IMR-90 (cell line): ENCODE results near the gene DPP10. TPM values are rescaled to one million over a fixed set of nuclear protein-coding genes. Genes with fewer than 3 reads are reported as not detected.

Experiments
- ATAC-seq: fragments of 200-7000 bp; cut with Tn5 transposase; 2 replicates; pipeline ENCODE4 v1.9.1; 2020; ENCODE audit warnings: low read depth, mild to moderate bottlenecking, moderate library complexity
- BruUV-seq: library from RNA; stranded (reverse); fragments of 400-500 nt; replicated peaks from 2 replicates; lab custom pipeline; 2021; lab: Mats Ljungman, UMichigan
- CTCF ChIA-PET: fragments of 300-600 bp; formaldehyde crosslinking; extraction: SDS; loops from one replicate; lab custom pipeline; 2021; ENCODE audit warnings: antibody characterized with exemption; lab: Yijun Ruan, JAX
- POLR2A ChIA-PET: fragments of 300-600 bp; sonication (Branson Sonifier 250); formaldehyde crosslinking; loops from one replicate; lab custom pipeline; 2022; ENCODE audit warnings: antibody characterized with exemption; ENCODE audit not compliant: unreplicated experiment; lab: Charles Lee
- DNase-seq: peaks from one replicate; pipeline ENCODE4 v3.0.0; 2013
- H2AFZ ChIP-seq: replicated peaks from 2 replicates; pipeline ENCODE3; 2013; ENCODE audit warnings: low read length, mild to moderate bottlenecking; ENCODE audit not compliant: poor library complexity
- H2AK5ac ChIP-seq: 2 replicates; pipeline ENCODE4 v1.6.1; 2013; ENCODE audit warnings: low read depth, low read length, inconsistent platforms
- H2AK9ac ChIP-seq: replicated peaks from 2 replicates; pipeline ENCODE3; 2013; ENCODE audit warnings: mild to moderate bottlenecking, low read depth, low read length, moderate library complexity; ENCODE audit not compliant: poor library complexity
- H2BK120ac ChIP-seq: 2 replicates; pipeline ENCODE4 v1.6.1; 2013; ENCODE audit warnings: low read depth, low read length, inconsistent platforms
- H2BK15ac ChIP-seq: 3 replicates; pipeline ENCODE4 v1.6.1; 2013; ENCODE audit warnings: low read depth, low read length, inconsistent platforms
- H2BK20ac ChIP-seq: 2 replicates; pipeline ENCODE4 v1.6.1; 2013; ENCODE audit warnings: low read depth, mild to moderate bottlenecking, inconsistent platforms, low read length, moderate library complexity
- H2BK5ac ChIP-seq: 2 replicates; pipeline ENCODE4 v1.6.1; 2013; ENCODE audit warnings: mild to moderate bottlenecking, low read depth, low read length, inconsistent platforms; ENCODE audit not compliant: poor library complexity, severe bottlenecking
- H3K14ac ChIP-seq: replicated peaks from 2 replicates; pipeline ENCODE4 v1.6.1; 2013; ENCODE audit warnings: low read depth, low read length, inconsistent platforms
- H3K18ac ChIP-seq: 2 replicates; pipeline ENCODE4 v1.6.1; 2013; ENCODE audit warnings: low read depth, low read length, control low read depth
- H3K23ac ChIP-seq: 2 replicates; pipeline ENCODE4 v1.6.1; 2013; ENCODE audit warnings: low read depth, low read length, inconsistent platforms
- H3K27ac ChIP-seq: 2 replicates; pipeline ENCODE4 v1.5.1; 2013; ENCODE audit warnings: mild to moderate bottlenecking, control low read depth, low read length; ENCODE audit not compliant: insufficient read depth
- H3K27me3 ChIP-seq: 2 replicates; pipeline ENCODE4 v1.6.1; 2013; ENCODE audit warnings: low read length; ENCODE audit not compliant: control insufficient read depth, insufficient read depth
- H3K36me3 ChIP-seq: 2 replicates; pipeline ENCODE4 v1.6.1; 2013; ENCODE audit warnings: low read length, mixed read lengths; ENCODE audit not compliant: control insufficient read depth, insufficient read depth
- H3K4ac ChIP-seq: 2 replicates; pipeline ENCODE4 v1.6.1; 2013; ENCODE audit warnings: low read depth, low read length, inconsistent platforms
- H3K4me1 ChIP-seq: 2 replicates; pipeline ENCODE4 v1.6.1; 2013; ENCODE audit warnings: low read length, mixed read lengths; ENCODE audit not compliant: control insufficient read depth, insufficient read depth
- H3K4me2 ChIP-seq: 2 replicates; pipeline ENCODE4 v1.6.1; 2013; ENCODE audit warnings: low read depth, mild to moderate bottlenecking, control low read depth, low read length, moderate library complexity
- H3K4me3 ChIP-seq: 2 replicates; pipeline ENCODE4 v1.5.1; 2013; ENCODE audit warnings: low read depth, mild to moderate bottlenecking, control low read depth, low read length, moderate library complexity; ENCODE audit not compliant: insufficient read depth
- H3K56ac ChIP-seq: 2 replicates; pipeline ENCODE4 v1.6.1; 2013; ENCODE audit warnings: low read length, inconsistent platforms; ENCODE audit not compliant: insufficient read depth; ENCODE audit errors: extremely low read depth
- H3K79me1 ChIP-seq, 2 experiments: 2 replicates each; pipeline ENCODE4 v1.6.1; 2013; ENCODE audit warnings: low read length in 2 of 2, inconsistent platforms in 1 of 2, low read depth in 1 of 2
- H3K9ac ChIP-seq: 2 replicates; pipeline ENCODE4 v1.6.1; 2013; ENCODE audit warnings: low read depth, low read length, control low read depth
- H3K9me1 ChIP-seq: 2 replicates; pipeline ENCODE4 v1.6.1; 2013; ENCODE audit warnings: low read length, inconsistent platforms; ENCODE audit not compliant: insufficient read depth
- H3K9me3 ChIP-seq: 2 replicates; pipeline ENCODE4 v1.6.1; 2013; ENCODE audit warnings: low read length; ENCODE audit not compliant: control insufficient read depth, insufficient read depth
- H4K20me1 ChIP-seq: 2 replicates; pipeline ENCODE4 v1.6.1; 2013; ENCODE audit warnings: low read length, inconsistent platforms; ENCODE audit not compliant: insufficient read depth
- H4K5ac ChIP-seq: 2 replicates; pipeline ENCODE4 v1.6.1; 2013; ENCODE audit warnings: mild to moderate bottlenecking, low read depth, low read length, control low read depth
- H4K8ac ChIP-seq, 2 experiments: 2 replicates each; pipeline ENCODE4 v1.6.1; 2013; ENCODE audit warnings: low read depth in 2 of 2, low read length in 2 of 2, control low read depth in 1 of 2, inconsistent platforms in 1 of 2
- H4K91ac ChIP-seq: 2 replicates; pipeline ENCODE4 v1.6.1; 2013; ENCODE audit warnings: low read depth, low read length, inconsistent platforms; ENCODE audit not compliant: insufficient read depth
- BHLHE40 ChIP-seq: fragments of 150-350 bp; IDR thresholded peaks from 2 replicates; pipeline ENCODE4 v1.6.1; 2016; ENCODE audit warnings: mild to moderate bottlenecking, low read depth, low read length
- CEBPB ChIP-seq: IDR thresholded peaks from 2 replicates; pipeline ENCODE4 v1.6.1; 2012; ENCODE audit warnings: low read depth, low read length, improper control_type of control experiment
- CHD1 ChIP-seq: IDR thresholded peaks from 2 replicates; pipeline ENCODE4 v1.6.1; 2012; ENCODE audit warnings: low read depth, low read length, improper control_type of control experiment
- ELK1 ChIP-seq: fragments of 150-350 bp; IDR thresholded peaks from 2 replicates; pipeline ENCODE4 v1.6.1; 2016; ENCODE audit warnings: low read depth, mild to moderate bottlenecking, low read length, moderate library complexity, borderline replicate concordance
- FOS ChIP-seq: fragments of 150-350 bp; IDR thresholded peaks from 2 replicates; pipeline ENCODE4 v1.6.1; 2016; ENCODE audit warnings: low read depth, low read length
- MAFK ChIP-seq: IDR thresholded peaks from 2 replicates; pipeline ENCODE4 v1.6.1; 2012; ENCODE audit warnings: low read depth, low read length, improper control_type of control experiment
- MAZ ChIP-seq: IDR thresholded peaks from 2 replicates; pipeline ENCODE4 v1.6.1; 2012; ENCODE audit warnings: low read depth, mild to moderate bottlenecking, low read length, improper control_type of control experiment, moderate library complexity, borderline replicate concordance
- MXI1 ChIP-seq: IDR thresholded peaks from 2 replicates; pipeline ENCODE4 v1.6.1; 2012; ENCODE audit warnings: low read depth, mild to moderate bottlenecking, low read length, moderate library complexity, borderline replicate concordance
- NFE2L2 ChIP-seq: fragments of 150-350 bp; IDR thresholded peaks from 2 replicates; pipeline ENCODE4 v1.6.1; 2016; ENCODE audit warnings: low read depth, mild to moderate bottlenecking, low read length
- POLR2A ChIP-seq: IDR thresholded peaks from 2 replicates; pipeline ENCODE4 v1.6.1; 2012; ENCODE audit warnings: mild to moderate bottlenecking, low read depth, low read length
- RAD21 ChIP-seq: IDR thresholded peaks from 2 replicates; pipeline ENCODE4 v1.6.1; 2012; ENCODE audit warnings: low read length, improper control_type of control experiment
- RCOR1 ChIP-seq: IDR thresholded peaks from 2 replicates; pipeline ENCODE4 v1.6.1; 2012; ENCODE audit warnings: mild to moderate bottlenecking, low read length, improper control_type of control experiment; ENCODE audit not compliant: insufficient replicate concordance
- RFX5 ChIP-seq: IDR thresholded peaks from 2 replicates; pipeline ENCODE4 v1.8.0; 2012; ENCODE audit warnings: low read depth, mild to moderate bottlenecking, low read length, moderate library complexity
- SMC3 ChIP-seq: fragments of 150-350 bp; IDR thresholded peaks from 2 replicates; pipeline ENCODE4 v1.6.1; 2016; ENCODE audit warnings: low read depth, mild to moderate bottlenecking, antibody characterized with exemption, low read length, moderate library complexity
- WGBS, 2 experiments: methylation state at CpG; one replicate each; pipeline versions ENCODE4 v1.1.5 to v1.1.7; 2013; ENCODE audit warnings: missing lambda C conversion rate in 2 of 2; ENCODE audit not compliant: insufficient read length in 1 of 2; ENCODE audit errors: extremely low coverage in 2 of 2; 5-methylcytosine and 5-hydroxymethylcytosine counted together
- dilution Hi-C: fragments of 300-500 bp; cut with HindIII; formaldehyde crosslinking; loops from one replicate; pipeline ENCODE4 v1.14.3; 2018; ENCODE audit warnings: low sequenced_read_pairs; ENCODE audit not compliant: unreplicated experiment
- in situ Hi-C: fragments of 300-500 bp; cut with MboI; formaldehyde crosslinking; loops from 3 replicates; pipeline ENCODE4 v1.14.3; 2019; ENCODE audit warnings: low sequenced_read_pairs, inconsistent platforms, mixed read lengths
- intact Hi-C: fragments of 100-400 bp; cut with micrococcal nuclease; formaldehyde crosslinking; loops from 2 replicates; pipeline ENCODE4 v1.10.0; 2022
- polyA plus RNA-seq, 3 experiments: library from polyadenylated mRNA; depleted of rRNA; stranded (reverse); fragments of >200 nt; gene quantifications; 2 replicates each; pipeline ENCODE4 v1.2.3, GENCODE V29; 2012; ENCODE audit warnings: low replicate concordance in 1 of 3
- total RNA-seq: library from RNA; depleted of rRNA; stranded (reverse); fragments of >200 nt; gene quantifications from 2 replicates; pipeline ENCODE4 v1.2.3, GENCODE V29; 2012
- TF ChIP-seq, protein P1 (sequence below): fragments of 150-350 bp; IDR thresholded peaks from 2 replicates; pipeline ENCODE4 v1.6.1; 2017; ENCODE audit warnings: mild to moderate bottlenecking, antibody characterized with exemption, low read length, low read depth
- TF ChIP-seq, protein P2 (sequence below): conservative IDR thresholded peaks from 2 replicates; pipeline ENCODE4 v1.5.1; 2012; ENCODE audit warnings: mild to moderate bottlenecking, low read depth, low read length, improper control_type of control experiment

The DPP10 gene
- total and polyA plus RNA-seq, 2 of the 4 experiments (the other 2 are of a cell fraction) = not detected

- TF ChIP-seq POLR2A (no peak), NFE2L2 (no peak), CHD1 (no peak), MAFK (no peak), RCOR1 (no peak), ELK1 (no peak), SMC3 (no peak), FOS (no peak), CEBPB (no peak), RFX5 (no peak), RAD21 (no peak), MXI1 (no peak), MAZ (no peak), BHLHE40 (no peak)
- TF ChIP-seq, protein P1, sequence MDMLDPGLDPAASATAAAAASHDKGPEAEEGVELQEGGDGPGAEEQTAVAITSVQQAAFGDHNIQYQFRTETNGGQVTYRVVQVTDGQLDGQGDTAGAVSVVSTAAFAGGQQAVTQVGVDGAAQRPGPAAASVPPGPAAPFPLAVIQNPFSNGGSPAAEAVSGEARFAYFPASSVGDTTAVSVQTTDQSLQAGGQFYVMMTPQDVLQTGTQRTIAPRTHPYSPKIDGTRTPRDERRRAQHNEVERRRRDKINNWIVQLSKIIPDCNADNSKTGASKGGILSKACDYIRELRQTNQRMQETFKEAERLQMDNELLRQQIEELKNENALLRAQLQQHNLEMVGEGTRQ = no peak
- TF ChIP-seq, protein P2, sequence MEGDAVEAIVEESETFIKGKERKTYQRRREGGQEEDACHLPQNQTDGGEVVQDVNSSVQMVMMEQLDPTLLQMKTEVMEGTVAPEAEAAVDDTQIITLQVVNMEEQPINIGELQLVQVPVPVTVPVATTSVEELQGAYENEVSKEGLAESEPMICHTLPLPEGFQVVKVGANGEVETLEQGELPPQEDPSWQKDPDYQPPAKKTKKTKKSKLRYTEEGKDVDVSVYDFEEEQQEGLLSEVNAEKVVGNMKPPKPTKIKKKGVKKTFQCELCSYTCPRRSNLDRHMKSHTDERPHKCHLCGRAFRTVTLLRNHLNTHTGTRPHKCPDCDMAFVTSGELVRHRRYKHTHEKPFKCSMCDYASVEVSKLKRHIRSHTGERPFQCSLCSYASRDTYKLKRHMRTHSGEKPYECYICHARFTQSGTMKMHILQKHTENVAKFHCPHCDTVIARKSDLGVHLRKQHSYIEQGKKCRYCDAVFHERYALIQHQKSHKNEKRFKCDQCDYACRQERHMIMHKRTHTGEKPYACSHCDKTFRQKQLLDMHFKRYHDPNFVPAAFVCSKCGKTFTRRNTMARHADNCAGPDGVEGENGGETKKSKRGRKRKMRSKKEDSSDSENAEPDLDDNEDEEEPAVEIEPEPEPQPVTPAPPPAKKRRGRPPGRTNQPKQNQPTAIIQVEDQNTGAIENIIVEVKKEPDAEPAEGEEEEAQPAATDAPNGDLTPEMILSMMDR = no peak
- no peak overlapping the region for H2BK120ac ChIP-seq
Observed at GRCh38 chr2:114769110-114769509, 326.7 kb downstream of the DPP10 start.

More at GRCh38 chr2:114769110-114769509, 326.7 kb downstream of the DPP10 start:
- Histone ChIP-seq H2BK5ac (no peak overlapping the region), H3K18ac (no peak overlapping the region), H2AFZ (no peak overlapping the region), H4K20me1 (no peaks in the 10 kb centered on the region), H3K27me3 (no peaks in the 10 kb centered on the region), H2BK20ac (no peak overlapping the region), H3K4me2 (no peak overlapping the region), H3K56ac (no peak overlapping the region), H2AK5ac (no peak overlapping the region), H3K23ac (no peak overlapping the region), H3K4me3 (no peak overlapping the region), H3K9me1 (no peaks in the 10 kb centered on the region), H3K27ac (no peak overlapping the region), H4K5ac (no peak overlapping the region), H3K4me1 (no peaks in the 10 kb centered on the region), H2BK15ac (no peak overlapping the region), H3K9ac (no peak overlapping the region), H3K79me1 (no peaks in the 10 kb centered on the region), H3K14ac (no peak overlapping the region), H2AK9ac (no peak overlapping the region), H3K4ac (no peak overlapping the region), H3K36me3 (no peaks in the 10 kb centered on the region), H3K9me3 (peaks cover 2% of the 10 kb centered on the region; the same call in 1 of the 2 replicates), H4K91ac (no peak overlapping the region), H4K8ac (no peak overlapping the region)
- ChIA-PET CTCF (no interaction called here), POLR2A (no interaction called here)
- intact Hi-C loops = no loop called here
- no CpG with 5 or more reads among the region's 4 CpGs for WGBS, 2 experiments
- dilution Hi-C loops = no loop called here
- ATAC-seq (no peak), DNase-seq (no peak)
- BruUV-seq = no TSS peak
- in situ Hi-C loops = no loop called here
